GM19099 (cell line): ENCODE measurements around the gene PDXK.

Source experiments
- POLR2A ChIP-seq: IDR thresholded peaks from 3 replicates; pipeline ENCODE4 v1.6.1; 2011; ENCODE audit warnings: low read depth; ENCODE audit not compliant: insufficient read length; ENCODE audit errors: extremely low read depth

Gene PDXK

GRCh38 chr21:43731476-43731875 lies 12.5 kb downstream of the PDXK start:
- TF ChIP-seq POLR2A, result no peak

GRCh38 chr21:43731891-43732711 lies 13.2 kb downstream of the PDXK start:
- TF ChIP-seq POLR2A, result no peak

GRCh38 chr21:43733060-43733459 lies 14.1 kb downstream of the PDXK start:
- no peak for TF ChIP-seq POLR2A

- no peak for TF ChIP-seq POLR2A
These were observed 14.7 kb downstream of the PDXK start for GRCh38 chr21:43733529-43734071.

- TF ChIP-seq POLR2A, result no peak
These were observed 15.4 kb downstream of the PDXK start for GRCh38 chr21:43734131-43734927.

- TF ChIP-seq POLR2A, result no peak
These were observed 15.9 kb downstream of the PDXK start for GRCh38 chr21:43734928-43735229.

- TF ChIP-seq POLR2A, result no peak
These were observed 16.5 kb downstream of the PDXK start for GRCh38 chr21:43735236-43736091.

- no peak for TF ChIP-seq POLR2A
These were observed 17.4 kb downstream of the PDXK start for GRCh38 chr21:43736224-43736883.

GRCh38 chr21:43737158-43737950 lies 18.4 kb downstream of the PDXK start:
- TF ChIP-seq POLR2A, result no peak

- no peak for TF ChIP-seq POLR2A
These were observed 20.9 kb downstream of the PDXK start for GRCh38 chr21:43739621-43740435.

GRCh38 chr21:43740497-43741156 lies 21.7 kb downstream of the PDXK start:
- TF ChIP-seq POLR2A, result no peak

GRCh38 chr21:43741423-43742096 lies 22.6 kb downstream of the PDXK start:
- TF ChIP-seq POLR2A, result no peak

- TF ChIP-seq POLR2A, result no peak
These were observed 25.0 kb downstream of the PDXK start for GRCh38 chr21:43743947-43744346.
